ENCODE measurements around the gene TMEM176A.
"Not testable (repeated sequence)": the region's sequence is repeated elsewhere in the genome, so short reads cannot be mapped to it uniquely, and the experiment has no call there.

Gene TMEM176A

DNA sequence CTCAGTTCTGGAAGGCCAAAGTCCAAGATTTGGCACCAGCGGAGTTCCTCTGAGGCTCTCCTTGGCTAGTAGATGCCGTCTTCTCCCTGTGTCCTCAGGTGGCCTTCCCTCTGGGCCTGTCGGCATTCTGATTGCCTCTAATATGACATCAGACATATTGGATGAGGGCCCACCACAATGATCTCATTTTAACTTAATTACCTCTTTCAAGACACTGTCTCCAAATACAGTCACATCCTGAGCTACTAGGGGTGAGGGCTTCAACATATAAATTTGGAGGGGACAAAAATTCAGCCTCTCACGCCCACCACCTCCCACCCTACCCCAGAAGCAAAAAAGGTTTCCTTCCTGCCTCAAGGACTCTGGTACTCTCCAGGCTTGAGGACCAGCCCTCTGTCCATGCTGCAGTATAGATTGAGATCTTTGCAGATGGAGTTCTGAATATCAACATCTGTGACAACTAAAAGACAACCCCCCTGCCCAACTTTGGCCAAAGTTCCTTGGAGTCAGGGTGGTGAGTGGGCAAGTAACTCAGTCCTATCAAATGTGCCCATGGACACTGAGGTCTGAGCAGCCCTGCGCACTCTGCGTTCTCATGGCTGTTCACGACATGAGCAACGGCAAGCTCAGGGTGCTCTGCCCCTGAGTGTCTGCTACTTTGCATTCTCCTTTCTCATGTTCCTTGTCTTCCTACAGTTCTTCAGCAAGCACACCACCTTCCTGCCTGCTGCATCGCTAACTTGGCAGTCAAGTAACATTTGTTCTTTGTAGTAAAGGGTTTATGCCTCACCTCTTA lies 11.9 kb upstream of the TMEM176A start:
- DNase-seq, result no peak

DNA sequence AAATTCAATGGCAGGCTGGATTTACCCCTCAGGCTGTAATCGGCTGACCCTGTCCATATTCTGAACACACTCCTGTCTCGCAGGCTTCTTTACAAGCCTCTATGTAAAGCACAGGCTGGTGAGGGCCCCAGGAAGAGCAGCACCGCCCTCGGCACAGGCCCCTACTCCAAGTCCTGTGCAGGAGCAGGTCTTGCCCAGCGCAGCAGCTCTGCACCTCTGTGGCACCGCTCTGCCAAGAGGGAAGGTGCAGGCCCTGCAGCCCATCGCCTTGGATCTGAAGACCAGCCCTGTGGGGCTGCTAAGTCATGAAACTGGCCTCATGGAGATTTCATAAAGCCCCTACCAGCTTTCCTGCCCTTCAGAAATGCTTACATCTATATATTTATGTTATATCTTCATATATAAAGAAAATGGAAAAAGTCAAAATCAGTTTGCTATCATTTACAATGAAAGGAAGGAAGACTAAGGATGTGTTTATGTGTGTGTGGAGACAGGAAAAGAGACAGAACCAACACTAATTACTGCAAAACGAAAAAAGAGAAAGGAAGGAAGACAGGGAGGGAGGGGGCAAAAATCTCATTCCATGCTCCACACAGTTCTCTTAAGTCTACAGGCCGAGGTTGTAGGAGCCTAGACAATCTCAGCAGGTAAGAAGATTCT lies 10.0 kb upstream of the TMEM176A start:
- no peak for DNase-seq

DNA sequence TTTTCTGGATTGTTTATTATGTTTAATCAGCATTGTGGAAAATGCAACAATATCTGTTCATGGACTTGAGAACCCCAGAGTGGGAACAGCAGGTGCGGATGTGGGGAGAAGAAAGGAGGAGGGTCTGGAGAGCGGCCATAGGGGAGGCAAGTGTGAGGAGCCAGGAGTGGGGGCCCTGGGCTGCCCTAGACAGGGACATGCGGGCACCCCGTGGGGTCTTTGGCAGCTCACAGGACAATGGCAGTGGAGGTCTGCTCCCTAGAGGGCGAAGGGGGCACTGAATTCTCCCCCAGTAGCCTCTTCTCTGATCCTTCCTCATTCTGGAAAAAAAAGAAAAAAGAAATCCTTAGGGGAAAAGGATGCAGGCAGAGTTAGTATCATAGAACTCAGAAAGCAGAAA lies 9.3 kb upstream of the TMEM176A start:
- no peak for DNase-seq

DNA sequence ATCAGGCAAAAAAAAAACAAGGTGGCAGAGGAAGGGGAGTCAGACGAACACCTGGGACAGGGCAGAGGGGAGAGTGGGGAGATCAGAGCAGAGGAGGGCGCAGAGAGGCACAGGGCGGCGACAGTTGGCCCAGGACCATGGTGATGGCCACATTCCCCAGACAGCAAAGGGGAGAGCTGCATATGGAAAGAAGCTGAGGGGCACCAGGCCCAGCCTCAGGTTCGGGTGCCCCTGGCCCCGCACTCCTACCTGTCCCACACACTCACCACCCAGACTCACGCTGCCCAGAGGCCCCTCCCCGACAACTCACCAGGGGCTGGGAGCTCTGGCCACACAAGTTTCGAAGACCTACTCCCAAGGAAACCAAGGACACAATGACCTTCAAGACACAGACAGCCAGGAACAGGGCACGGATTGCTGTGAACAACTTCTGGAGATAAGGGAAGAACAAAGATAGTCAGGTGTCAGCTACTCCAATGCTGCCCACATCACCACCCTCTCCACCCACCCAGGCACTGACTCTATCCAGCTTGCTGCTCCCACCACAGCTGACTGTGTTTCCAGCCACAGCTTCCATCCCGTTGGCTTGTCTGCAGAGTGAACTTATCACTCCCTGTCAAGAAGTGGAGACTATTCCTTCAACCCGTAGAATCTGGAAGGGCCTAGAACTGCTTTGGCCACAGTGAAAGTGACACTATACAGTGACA lies 8.7 kb upstream of the TMEM176A start:
- no peak for DNase-seq

DNA sequence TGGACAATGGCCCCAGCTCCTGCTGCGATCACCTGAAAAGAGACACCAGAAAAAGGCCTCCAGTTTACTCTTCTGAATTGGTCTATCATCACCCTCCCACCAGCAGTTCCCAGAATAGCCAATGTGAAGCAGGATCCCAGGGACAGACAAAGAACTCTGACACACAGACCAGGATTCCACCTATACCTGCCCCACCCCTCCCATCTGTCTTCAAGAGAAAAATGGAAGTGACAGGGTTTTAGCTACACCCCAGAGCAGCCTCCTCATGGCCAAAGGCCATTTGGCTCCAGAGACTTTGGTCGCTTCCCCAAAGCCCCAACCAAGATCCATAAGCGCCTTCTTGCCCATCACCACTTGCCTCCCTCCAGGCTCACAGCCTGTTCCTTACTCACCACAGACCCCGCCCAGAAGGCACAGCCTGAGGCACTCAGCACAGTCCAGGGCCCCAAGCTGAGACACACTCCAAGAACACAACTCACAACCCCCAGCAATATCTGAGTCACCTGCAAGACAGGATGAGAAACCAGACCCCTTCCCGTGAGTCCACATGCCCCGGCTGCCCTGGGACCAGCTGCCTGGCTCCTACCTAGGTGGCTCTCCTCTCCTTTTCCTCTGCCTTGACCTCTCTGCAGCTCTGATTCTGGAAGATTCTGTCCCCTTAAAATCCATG lies 6.9 kb upstream of the TMEM176A start:
- no peak for DNase-seq

DNA sequence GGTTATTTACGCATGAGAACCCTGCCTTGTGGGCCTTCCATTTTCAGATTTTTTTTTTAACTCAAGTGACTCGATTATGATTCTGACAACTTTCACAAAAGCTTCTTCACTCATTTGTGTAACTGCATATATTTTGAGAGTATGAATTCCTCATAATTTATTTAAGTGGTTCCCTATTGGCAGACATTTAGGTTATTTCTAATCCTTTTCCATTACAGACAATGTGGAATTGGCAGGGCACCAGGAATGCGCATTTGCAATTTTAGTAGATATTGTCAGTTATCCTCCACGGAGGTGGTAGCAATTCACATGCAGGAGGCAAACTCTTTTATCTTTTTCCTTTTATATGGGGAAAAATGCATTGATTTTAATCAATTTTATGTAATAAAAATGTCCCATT lies 2.9 kb upstream of the TMEM176A start:
- DNase-seq, result no peak

DNA sequence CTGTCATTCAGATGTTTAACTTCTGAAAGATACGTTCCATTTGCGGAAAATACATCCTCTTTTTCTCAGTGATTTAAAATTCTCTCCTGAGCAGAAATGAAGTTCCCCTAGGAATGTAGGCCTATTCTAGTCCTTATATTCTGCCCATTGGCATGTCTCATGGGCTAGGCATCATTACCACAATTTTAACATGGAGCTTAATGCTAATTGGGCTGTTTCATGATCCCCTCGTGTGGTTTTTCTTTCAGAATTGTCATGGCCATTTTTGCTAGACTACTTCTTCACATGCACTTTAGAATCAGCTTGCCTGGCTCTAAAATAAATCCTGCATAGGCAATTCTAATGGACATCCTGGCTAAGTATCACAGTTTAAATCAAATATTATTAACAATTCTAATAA lies 1.4 kb upstream of the TMEM176A start:
- DNase-seq, result no peak

DNA sequence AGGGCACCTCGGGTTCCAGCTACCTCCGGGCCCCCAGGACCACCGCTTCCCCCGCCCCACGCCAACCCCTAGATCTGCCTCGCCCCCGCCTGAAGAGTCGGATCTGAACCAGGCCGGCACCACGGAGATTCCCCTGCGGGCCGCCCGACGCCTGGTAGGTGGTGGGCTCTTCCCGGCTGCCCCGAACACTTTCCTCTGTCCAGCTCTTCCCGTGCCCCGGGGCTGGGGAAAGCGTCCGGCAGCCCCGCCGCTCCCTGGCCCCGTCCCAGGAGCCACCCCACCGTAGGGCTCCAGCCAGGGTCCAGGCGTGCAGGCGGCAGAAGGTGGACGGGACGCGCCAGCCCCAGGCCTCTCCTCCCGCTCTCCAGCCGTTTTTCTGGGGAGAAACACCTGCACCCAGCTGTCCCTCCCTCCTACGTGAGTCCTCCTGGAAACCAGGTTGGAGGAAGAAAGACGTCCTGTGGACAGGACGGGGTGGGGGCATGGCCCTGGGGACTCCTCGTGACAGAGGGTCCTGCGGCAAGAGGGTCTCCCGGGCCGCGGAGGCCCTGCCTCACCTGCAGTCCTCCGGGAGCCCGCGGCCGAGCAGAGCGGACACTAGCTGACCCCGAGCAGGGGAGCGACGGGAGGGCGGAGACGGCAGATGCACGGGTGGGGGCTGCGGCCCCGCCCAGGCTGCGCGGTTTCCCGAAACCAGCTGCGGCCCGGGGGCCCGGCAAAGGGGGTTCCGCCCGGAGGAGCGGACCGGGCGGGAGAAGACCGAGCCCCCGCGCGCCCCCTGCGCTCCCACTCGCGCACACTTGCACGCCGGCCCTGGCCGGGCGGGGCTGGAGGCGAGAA lies 608 bp upstream of the TMEM176A start, which contains the start of gene TMEM176B:
TMEM176B (minus strand) TSS at position 624 of the 840 bp plus-strand sequence. CDS start 3,795 bp downstream, outside the sequence.
- no peak for DNase-seq

DNA sequence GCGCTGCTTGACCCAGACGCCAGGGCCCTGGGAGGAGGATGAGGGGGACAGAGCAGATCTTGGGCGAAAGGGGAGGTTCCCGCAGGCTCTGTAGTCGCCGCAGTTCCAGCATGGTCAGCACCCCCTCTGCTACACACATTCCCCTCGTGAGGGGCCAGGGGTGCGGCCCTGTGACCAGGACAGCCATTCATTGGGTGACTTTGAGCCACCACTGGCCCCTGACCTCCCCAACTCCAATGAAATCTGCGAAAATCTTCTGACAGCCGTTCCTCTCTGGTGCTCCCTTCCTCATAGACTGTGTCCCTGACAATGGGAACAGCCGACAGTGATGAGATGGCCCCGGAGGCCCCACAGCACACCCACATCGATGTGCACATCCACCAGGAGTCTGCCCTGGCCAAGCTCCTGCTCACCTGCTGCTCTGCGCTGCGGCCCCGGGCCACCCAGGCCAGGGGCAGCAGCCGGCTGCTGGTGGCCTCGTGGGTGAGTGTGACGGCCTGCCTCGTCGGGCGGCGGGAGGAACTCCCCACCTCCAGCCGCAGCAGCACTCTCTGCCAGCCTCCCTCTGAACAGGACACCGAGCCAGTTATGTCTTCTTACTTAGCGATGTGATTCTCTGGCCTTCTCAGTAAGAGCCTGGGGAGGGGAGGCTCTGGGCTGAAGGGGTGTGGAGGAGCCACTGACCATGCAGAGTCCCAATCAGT lies 825 bp downstream of the TMEM176A start:
- DNase-seq, result no peak

DNA sequence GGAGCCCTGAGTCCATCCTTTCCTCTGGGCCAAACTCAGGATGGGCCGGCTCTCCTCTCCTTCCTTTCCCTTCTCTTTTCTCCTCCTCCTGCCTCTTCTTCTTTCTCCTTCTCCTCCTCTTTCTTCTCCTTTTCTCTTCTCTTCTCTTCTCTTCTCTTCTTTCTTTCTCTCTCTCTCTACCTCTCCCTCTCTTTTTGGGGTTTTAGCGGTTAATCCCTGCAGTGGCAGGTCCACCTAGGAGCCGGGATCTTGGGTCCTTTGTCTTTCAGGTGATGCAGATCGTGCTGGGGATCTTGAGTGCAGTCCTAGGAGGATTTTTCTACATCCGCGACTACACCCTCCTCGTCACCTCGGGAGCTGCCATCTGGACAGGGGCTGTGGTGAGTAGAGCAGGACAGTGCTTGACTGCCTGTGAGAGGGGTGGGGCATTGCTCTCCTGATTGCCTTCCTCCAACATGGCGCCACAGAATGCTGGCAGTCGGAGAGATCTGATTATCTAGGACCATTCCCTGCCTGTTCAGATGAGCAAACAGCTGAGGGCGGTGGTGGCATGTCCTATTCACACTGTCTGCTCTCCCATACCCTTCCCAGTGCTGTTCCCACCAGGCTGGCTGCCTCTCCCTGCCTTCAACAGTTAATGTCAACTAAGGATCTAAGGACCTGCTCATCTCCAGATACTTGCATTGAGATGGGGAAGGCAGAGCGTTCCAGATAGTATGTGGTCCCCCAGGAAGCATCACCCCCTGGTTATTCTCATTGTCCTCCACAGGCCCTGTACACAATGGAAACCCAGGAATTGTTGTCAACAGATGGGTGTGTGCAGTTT lies 1.6 kb downstream of the TMEM176A start:
- DNase-seq, result no peak

DNA sequence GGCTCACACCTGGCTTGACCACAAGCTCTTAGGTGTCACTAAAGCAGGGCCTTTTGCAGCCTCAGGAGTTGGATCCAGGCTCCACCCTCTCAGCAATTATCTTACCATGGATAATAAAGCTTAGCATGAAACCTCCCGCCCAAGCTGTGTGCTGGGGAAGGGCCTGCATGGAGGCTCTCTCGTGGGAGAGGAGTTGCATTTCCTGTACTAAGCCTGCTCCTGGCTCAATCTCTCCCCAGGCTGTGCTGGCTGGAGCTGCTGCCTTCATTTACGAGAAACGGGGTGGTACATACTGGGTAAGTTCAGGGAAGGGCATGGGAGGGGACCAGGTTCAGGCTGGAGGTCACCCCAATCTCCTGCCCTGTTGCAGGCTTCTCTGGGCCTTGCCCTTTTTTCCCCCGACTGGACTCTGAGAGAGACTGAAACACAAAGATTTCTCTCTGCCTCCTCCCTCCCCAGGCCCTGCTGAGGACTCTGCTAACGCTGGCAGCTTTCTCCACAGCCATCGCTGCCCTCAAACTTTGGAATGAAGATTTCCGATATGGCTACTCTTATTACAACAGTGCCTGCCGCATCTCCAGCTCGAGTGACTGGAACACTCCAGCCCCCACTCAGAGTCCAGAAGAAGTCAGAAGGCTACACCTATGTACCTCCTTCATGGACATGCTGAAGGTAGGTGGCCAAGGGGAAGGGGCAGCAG lies 2.7 kb downstream of the TMEM176A start:
- no peak for DNase-seq

DNA sequence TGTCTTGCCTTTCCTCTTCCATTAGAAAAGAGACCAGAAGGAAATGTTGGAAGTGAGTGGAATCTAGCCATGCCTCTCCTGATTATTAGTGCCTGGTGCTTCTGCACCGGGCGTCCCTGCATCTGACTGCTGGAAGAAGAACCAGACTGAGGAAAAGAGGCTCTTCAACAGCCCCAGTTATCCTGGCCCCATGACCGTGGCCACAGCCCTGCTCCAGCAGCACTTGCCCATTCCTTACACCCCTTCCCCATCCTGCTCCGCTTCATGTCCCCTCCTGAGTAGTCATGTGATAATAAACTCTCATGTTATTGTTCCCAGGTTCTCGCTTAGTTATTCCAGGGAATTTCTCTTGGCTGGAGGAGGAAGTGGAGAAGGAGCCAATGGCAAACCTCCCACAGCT lies 4.2 kb downstream of the TMEM176A start:
- no peak for DNase-seq

DNA sequence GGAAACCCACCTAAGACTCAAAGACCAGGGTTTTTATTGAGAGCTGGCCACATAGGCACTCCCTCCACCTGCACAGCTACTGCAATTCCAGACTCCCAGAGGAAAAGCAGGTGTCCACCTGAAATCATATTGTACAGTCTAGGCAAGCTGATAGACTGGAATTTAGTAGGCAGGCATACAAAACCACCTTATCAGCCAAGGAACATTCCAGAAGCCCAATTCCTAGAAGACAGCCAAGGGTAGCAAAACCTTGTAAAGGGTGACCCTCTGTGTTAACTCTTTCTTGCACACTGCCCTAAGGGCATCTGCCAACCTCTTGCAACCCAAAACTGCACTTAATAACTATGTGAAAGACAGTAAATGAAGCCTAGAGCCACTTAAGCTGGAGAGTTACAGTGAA lies 5.3 kb downstream of the TMEM176A start:
- no peak for DNase-seq

DNA sequence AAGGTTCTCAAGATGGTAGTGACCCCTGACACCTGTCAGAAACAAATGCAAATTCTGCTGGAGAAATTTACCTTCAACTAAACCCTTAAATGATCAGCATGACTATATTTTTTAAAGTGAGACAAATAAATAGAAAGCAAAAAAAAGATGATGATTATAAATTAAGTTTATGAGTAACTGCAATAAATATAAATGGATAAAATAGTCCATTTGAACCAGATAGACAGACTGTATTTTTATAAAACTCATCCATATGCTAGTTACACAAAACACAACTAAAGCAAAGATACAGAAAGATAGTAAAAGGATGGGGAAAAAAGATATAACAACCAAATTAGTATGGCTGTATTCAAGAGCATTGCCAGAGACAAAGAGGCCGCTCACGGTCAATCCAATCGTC lies 5.9 kb downstream of the TMEM176A start:
- DNase-seq, result no peak

DNA sequence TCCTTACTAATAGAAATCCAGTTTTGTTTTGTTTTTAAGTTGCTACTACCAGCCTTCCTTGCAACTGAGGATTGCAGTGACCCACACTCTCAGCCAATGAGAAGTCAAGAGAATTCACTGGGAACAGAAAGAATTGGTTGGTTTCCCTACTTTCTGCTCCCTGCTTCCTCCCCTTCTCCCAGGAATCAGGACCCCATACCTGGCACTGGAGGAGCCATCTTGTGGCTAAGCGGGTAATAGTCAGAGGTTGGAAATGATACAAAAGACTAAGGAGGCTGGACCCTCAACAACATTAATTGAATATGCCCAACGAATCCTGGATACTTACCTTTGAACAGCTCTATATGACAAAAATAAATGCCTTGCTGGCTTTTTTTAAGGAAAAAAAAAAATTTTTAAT lies 6.3 kb downstream of the TMEM176A start:
- DNase-seq, result no peak

DNA sequence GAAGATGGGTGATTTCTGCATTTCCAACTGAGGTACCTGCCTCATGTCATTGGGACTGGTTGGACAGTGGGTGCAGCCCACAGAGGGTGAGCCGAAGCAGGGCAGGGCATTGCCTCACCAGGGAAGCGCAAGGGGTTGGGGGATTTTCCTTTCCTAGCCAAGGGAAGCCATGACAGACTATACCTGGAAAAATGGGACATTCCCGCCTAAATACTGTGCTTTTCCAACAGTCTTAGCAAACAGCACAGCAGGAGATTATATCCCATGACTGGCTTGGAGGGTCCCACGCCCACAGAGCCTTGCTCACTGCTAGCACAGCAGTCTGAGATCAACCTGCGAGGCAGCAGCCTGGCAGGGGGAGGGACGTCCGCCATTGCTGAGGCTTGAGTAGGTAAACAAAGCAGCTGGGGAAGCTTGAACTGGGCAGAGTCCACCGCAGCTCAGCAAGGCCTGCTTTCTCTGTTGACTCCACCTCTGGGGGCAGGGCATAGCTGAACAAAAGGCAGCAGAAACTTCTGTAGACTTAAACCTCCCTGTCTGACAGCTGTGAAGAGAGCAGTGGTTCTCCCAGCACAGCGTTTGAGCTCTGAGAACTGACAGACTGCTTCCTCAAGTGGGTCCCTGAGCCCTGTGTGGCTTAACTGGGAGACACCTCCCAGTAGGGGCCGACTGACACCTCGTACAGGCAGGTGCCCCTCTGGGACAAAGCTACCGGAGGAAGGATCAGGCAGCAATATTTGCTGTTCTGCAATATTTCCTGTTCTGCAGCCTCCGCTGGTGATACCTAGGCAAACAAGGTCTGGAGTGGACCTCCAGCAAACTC lies 7.3 kb downstream of the TMEM176A start:
- DNase-seq, result not testable (repeated sequence)

DNA sequence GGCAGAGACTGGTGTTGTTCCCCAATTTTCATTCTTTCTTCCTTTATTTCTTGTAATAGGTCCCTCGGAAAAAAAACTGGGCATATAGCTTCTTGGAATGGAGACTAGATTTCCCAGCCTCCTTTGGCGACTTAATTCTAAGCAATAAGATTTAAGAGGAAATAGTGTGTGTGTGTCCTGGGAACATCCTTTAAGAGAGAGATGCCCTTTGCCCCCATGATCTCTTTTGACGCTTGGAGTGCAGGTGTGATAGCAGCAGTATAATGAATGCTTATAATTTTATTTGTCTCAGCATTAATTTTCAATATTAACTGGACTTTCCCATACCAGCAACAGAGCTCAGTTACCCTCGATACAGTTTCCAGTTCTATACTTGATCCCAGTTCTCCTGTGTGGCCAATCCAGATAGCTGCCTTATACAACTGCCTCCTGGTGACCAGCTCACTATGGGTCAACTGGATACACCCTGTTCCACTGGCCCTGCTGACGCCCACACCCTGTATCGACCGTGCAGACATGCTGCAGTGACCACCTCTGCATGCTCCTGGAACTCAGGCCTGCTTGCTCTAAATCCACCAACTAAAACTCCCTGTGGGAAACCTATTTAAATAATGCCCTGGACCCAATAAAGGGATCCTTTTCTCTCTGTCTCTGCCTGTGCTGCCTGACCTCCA lies 13.9 kb downstream of the TMEM176A start:
- DNase-seq, result no peak

DNA sequence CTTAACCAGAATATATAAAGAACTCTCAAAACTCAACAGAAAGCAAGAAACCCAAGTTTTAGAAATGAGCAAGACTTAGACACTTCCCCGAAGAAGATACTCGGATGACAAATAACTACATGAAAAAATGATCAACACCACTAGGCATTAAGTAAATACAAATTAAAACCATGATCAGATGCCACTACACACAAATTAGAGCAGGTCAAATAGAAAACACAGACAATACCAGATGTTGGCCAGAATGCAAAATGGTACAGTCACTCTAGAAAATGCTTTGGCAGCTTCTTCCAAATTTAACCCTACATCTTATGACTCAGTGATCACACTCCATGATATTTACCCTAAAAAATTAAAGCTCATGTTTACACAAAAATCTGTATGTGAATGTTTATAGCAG lies 18.4 kb downstream of the TMEM176A start:
- DNase-seq, result no peak

DNA sequence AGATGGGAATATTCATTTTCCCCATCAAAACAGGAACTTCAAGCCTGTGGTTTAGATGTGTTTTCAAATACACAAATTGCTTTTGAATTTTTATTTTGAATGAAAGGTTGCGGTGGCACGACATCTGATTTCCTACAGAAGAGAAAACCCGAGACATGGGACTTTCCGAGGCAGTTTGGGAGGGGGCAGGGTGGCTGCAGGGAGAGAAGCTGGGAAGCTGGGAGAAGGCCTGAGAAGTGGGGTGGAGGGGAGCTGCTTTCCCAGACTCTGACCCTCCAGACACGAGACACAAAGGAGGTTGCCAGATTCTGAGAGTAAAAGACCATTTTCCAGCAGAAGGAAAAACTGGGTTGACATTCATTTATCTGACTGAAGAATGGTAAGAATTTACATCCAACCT lies 19.6 kb downstream of the TMEM176A start:
- no peak for DNase-seq
